Smooth muscle cell (in vitro differentiated cells): Measurements from ENCODE around the gene IRX2. TPM values are rescaled to one million over a fixed set of nuclear protein-coding genes. Genes with fewer than 3 reads are reported as not detected.
A peak's percentile ranks its signal among the peaks of the same experiment; 100 is the strongest.

Experiments
- DNase-seq: peaks from one replicate; lab custom pipeline; 2025; ENCODE audit not compliant: unreplicated experiment; lab: John Stamatoyannopoulos, UW
- H2AFZ ChIP-seq: fragments of 200-600 bp; sonication (generic); 2 replicates; pipeline ENCODE4 v1.6.0; 2016; ENCODE audit warnings: antibody characterized with exemption, low read depth, mild to moderate bottlenecking
- H3F3A ChIP-seq: fragments of 200-600 bp; sonication (generic); 2 replicates; pipeline ENCODE4 v1.6.0; 2017; ENCODE audit warnings: antibody characterized with exemption, low read depth
- H3K27ac ChIP-seq: fragments of 200-600 bp; sonication (generic); 2 replicates; pipeline ENCODE4 v1.5.1; 2016; ENCODE audit warnings: low read depth, mild to moderate bottlenecking
- H3K27me3 ChIP-seq: fragments of 200-600 bp; sonication (generic); 2 replicates; pipeline ENCODE4 v1.6.1; 2016; ENCODE audit warnings: low read depth, mild to moderate bottlenecking
- H3K36me3 ChIP-seq: fragments of 200-600 bp; sonication (generic); 2 replicates; pipeline ENCODE4 v1.5.1; 2016; ENCODE audit warnings: low read depth
- H3K4me1 ChIP-seq: fragments of 200-600 bp; sonication (generic); 2 replicates; pipeline ENCODE4 v1.5.1; 2016; ENCODE audit warnings: low read depth
- H3K4me2 ChIP-seq: fragments of 200-600 bp; sonication (generic); 2 replicates; pipeline ENCODE4 v1.6.0; 2016; ENCODE audit warnings: mild to moderate bottlenecking
- H3K4me3 ChIP-seq: fragments of 200-600 bp; sonication (generic); 2 replicates; pipeline ENCODE4 v1.5.1; 2016; ENCODE audit warnings: mild to moderate bottlenecking
- H3K79me2 ChIP-seq: fragments of 200-600 bp; sonication (generic); 2 replicates; pipeline ENCODE4 v1.6.0; 2016; ENCODE audit warnings: low read depth, mild to moderate bottlenecking
- H3K9ac ChIP-seq: fragments of 200-600 bp; sonication (generic); 2 replicates; pipeline ENCODE4 v1.6.0; 2016; ENCODE audit warnings: low read depth
- H3K9me3 ChIP-seq: fragments of 200-600 bp; sonication (generic); replicated peaks from 2 replicates; pipeline ENCODE4 v1.5.1; 2016; ENCODE audit warnings: low read depth
- H4K20me1 ChIP-seq: fragments of 200-600 bp; sonication (generic); 2 replicates; pipeline ENCODE4 v1.6.0; 2016; ENCODE audit warnings: low read depth
- CTCF ChIP-seq: fragments of 200-600 bp; sonication (generic); IDR thresholded peaks from 2 replicates; pipeline ENCODE4 v1.5.1; 2017; ENCODE audit warnings: borderline replicate concordance, mild to moderate bottlenecking, antibody characterized with exemption; ENCODE audit not compliant: insufficient read depth, poor library complexity, severe bottlenecking
- WGBS: methylation state at CpG from one replicate; pipeline ENCODE4 v1.1.7; 2016; ENCODE audit warnings: low lambda C conversion rate; 5-methylcytosine and 5-hydroxymethylcytosine counted together
- polyA plus RNA-seq: library from polyadenylated mRNA; unstranded; fragments of >200 nt; fragmentation: Nextera tagmentation; extraction: Ambion mirVana; gene quantifications from 2 replicates; pipeline ENCODE4 v1.2.1, GENCODE V29; 2016
- total RNA-seq: library from RNA; depleted of rRNA; stranded (reverse); fragments of >200 nt; gene quantifications from 2 replicates; pipeline ENCODE4 v1.2.3, GENCODE V29; 2014

Gene IRX2
- total and polyA plus RNA-seq, 2 experiments from 2014 or later: 0.67 to 1.1 TPM

DNA sequence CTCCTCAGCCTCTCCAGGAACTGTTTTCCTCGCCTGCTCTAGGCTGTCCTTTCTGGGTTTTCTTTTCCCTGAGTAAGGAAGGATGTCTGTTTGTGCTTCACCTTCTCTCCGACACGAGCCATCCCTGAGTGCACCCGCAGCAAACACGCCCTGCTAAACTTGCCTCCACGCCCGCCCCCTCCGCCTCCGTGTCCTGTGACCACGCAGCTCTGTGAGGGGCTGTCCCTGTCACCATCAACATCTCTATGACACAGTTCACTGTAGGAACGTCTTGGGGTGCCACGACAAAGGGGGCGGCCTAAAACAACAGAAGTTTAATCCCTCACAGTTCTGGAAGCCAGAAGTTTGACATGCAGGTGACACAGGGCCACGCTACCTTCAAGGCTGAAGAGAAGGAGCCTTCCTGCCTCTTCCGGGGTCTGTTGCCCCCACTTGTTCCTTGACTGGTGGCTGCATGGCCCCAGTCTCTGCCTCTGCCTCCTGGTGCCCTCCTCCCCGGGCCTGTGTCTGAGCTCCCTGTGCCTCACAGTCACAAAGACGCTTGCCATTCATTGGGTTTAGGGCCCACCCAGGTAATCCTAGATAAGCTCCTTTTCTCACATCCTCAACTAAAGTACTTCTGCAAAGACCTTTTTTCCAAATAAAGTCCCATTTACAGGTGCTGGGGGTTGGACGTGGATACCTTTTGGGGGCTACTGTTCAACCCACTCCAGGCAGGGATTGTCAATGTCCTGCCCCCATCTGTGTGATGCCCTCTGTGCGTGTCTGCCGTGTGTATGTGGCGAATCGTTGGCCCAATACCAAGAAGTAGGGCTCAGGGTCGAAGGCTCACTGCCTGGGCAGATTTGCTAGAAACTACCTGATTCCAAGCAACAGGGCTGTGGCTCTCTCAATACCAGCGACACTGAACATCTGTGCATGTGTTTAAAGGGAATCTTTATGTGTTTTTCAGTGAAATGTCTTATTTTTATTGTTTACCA lies 39.7 kb downstream of the IRX2 start:
- Histone ChIP-seq H2AFZ (no peak overlapping the region), H3K27ac (no peak overlapping the region), H3F3A (no peaks in the 10 kb centered on the region), H3K4me1 (no peaks in the 10 kb centered on the region), H3K4me2 (no peak overlapping the region), H3K9ac (no peak overlapping the region), H3K27me3 (peaks cover 12% of the 10 kb centered on the region), H3K4me3 (no peak overlapping the region), H4K20me1 (no peaks in the 10 kb centered on the region), H3K79me2 (no peaks in the 10 kb centered on the region), H3K36me3 (no peaks in the 10 kb centered on the region), H3K9me3 (no peaks in the 10 kb centered on the region)
- 92% methylated on average over 24 of the region's 24 CpGs for WGBS
- no peak for DNase-seq
- no peak for TF ChIP-seq CTCF

DNA sequence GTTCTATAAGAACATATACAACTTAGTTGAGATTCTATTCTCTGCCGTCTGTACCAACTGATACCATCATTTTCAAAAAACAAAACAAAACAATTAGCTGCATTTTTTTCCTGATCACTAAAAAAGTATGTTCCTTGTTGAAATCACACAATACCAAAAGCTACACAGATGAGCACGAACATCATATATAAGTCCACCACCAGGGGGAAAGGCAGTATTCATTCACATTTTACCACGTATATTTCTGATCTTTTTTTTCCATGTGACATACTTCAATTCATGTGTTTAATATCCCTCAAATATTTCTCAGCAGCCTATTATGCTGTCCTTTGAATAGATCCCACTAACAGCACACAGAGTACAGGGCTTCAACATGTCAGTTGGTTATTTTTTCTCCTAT lies 40.6 kb downstream of the IRX2 start:
- WGBS: 78% methylated on average over 3 of the region's 3 CpGs
- Histone ChIP-seq H3K79me2 (no peaks in the 10 kb centered on the region), H3K27ac (no peak overlapping the region), H3K9me3 (no peaks in the 10 kb centered on the region), H3K4me3 (no peak overlapping the region), H3F3A (no peaks in the 10 kb centered on the region), H4K20me1 (no peaks in the 10 kb centered on the region), H3K9ac (no peak overlapping the region), H3K27me3 (peaks cover 11% of the 10 kb centered on the region), H3K4me1 (no peaks in the 10 kb centered on the region), H3K36me3 (no peaks in the 10 kb centered on the region), H3K4me2 (no peak overlapping the region), H2AFZ (no peak overlapping the region)
- no peak for DNase-seq
- peak; percentile 50 for TF ChIP-seq CTCF

DNA sequence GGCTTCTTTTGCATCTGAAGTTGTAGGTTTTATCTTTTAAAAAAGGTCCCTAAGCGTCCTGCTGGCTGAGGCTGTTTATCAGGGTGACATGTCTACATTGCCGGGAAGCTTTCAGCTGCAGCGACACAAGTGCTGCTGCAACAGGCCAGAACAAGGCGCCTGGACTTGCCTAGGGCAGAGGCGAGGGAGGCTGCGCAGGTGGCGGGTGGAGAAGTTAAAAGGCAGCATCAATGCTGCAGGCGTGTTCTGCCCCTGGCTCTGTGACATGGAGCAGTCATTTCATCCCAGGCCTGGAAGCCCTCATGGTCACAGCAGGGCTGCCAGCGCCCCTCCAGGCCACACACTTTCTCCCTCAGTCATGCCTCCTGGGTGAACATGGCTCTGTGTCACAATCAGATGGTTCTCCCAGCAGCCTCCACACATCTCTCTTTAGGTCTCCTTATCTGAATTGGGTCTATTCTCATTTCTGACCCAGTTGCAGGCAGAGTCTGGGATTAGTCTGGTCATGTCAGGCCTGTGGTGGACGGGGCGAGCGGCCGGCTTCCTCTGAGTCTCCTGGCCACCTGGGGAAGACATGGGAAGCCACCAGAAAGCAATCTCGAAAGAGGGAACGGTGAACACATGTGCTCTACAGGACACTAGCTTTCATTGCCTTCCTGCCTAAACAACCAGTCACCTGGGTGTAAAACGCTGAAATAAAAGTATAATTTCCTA lies 41.3 kb downstream of the IRX2 start:
- no peaks in the 10 kb centered on the region for H3K36me3 ChIP-seq
- H3F3A ChIP-seq: no peaks in the 10 kb centered on the region
- H3K9ac ChIP-seq: no peak overlapping the region
- TF ChIP-seq CTCF: no peak
- H3K27me3 ChIP-seq: peaks cover 10% of the 10 kb centered on the region
- H3K27ac ChIP-seq: no peak overlapping the region
- WGBS: 87% methylated on average over 16 of the region's 16 CpGs
- H3K4me3 ChIP-seq: no peak overlapping the region
- no peaks in the 10 kb centered on the region for H3K4me1 ChIP-seq
- no peaks in the 10 kb centered on the region for H3K9me3 ChIP-seq
- H2AFZ ChIP-seq: no peak overlapping the region
- H4K20me1 ChIP-seq: no peaks in the 10 kb centered on the region
- DNase-seq: no peak
- H3K79me2 ChIP-seq: no peaks in the 10 kb centered on the region
- H3K4me2 ChIP-seq: no peak overlapping the region
